OCI-LY1 (cell line): Measurements from ENCODE around the gene DHRSX.

Experiments
- H2AFZ ChIP-seq: fragments of 200-600 bp; sonication (generic), shearing (Covaris generic); 2 replicates; pipeline ENCODE4 v1.6.0; 2014; ENCODE audit warnings: antibody characterized with exemption, mild to moderate bottlenecking, low read length
- H3F3A ChIP-seq: fragments of 200-600 bp; sonication (generic), shearing (Covaris generic); 2 replicates; pipeline ENCODE4 v1.6.0; 2014; ENCODE audit warnings: mild to moderate bottlenecking, antibody characterized with exemption, low read length, moderate library complexity; ENCODE audit not compliant: insufficient read depth
- H3K27ac ChIP-seq: fragments of 200-600 bp; sonication (generic); 2 replicates; pipeline ENCODE4 v1.5.1; 2014; ENCODE audit warnings: low read length, mixed run types, mild to moderate bottlenecking, low read depth; ENCODE audit not compliant: poor library complexity, severe bottlenecking
- H3K27me3 ChIP-seq: fragments of 200-600 bp; sonication (generic); 2 replicates; pipeline ENCODE4 v1.6.0; 2014; ENCODE audit warnings: antibody characterized with exemption, mild to moderate bottlenecking, low read length, moderate library complexity; ENCODE audit not compliant: insufficient read depth
- H3K36me3 ChIP-seq: fragments of 200-600 bp; sonication (generic); 2 replicates; pipeline ENCODE4 v1.6.1; 2014; ENCODE audit warnings: mild to moderate bottlenecking, antibody characterized with exemption, low read length, moderate library complexity, mixed read lengths; ENCODE audit not compliant: insufficient read depth
- H3K4me1 ChIP-seq: fragments of 200-600 bp; sonication (generic); 2 replicates; pipeline ENCODE4 v1.5.1; 2014; ENCODE audit warnings: mild to moderate bottlenecking, low read length, moderate library complexity; ENCODE audit not compliant: insufficient read depth, severe bottlenecking
- H3K4me2 ChIP-seq: fragments of 200-600 bp; sonication (generic), shearing (Covaris generic); 2 replicates; pipeline ENCODE4 v1.6.1; 2014; ENCODE audit warnings: low read length
- H3K4me3 ChIP-seq: fragments of 200-600 bp; sonication (generic); 2 replicates; pipeline ENCODE4 v1.5.1; 2014; ENCODE audit warnings: low read length, low read depth, mild to moderate bottlenecking, mixed read lengths; ENCODE audit not compliant: poor library complexity, severe bottlenecking
- H3K79me2 ChIP-seq: fragments of 200-600 bp; shearing (Covaris generic); 2 replicates; pipeline ENCODE4 v1.6.1; 2016; ENCODE audit warnings: mixed run types, low read length, mixed read lengths; ENCODE audit not compliant: insufficient read depth
- H3K9ac ChIP-seq: fragments of 200-600 bp; sonication (generic), shearing (Covaris generic); 2 replicates; pipeline ENCODE4 v1.6.1; 2014; ENCODE audit warnings: mild to moderate bottlenecking, low read length, mixed read lengths
- H3K9me2 ChIP-seq: fragments of 200-600 bp; sonication (generic), shearing (Covaris generic); 2 replicates; pipeline ENCODE4 v1.6.1; 2014; ENCODE audit warnings: low read depth, mild to moderate bottlenecking, low read length, mixed read lengths
- H3K9me3 ChIP-seq: fragments of 200-600 bp; shearing (Covaris generic); 2 replicates; pipeline ENCODE4 v1.6.1; 2014; ENCODE audit warnings: low read length, mixed read lengths
- H4K20me1 ChIP-seq: fragments of 200-600 bp; sonication (generic), shearing (Covaris generic); 2 replicates; pipeline ENCODE4 v1.6.0; 2016; ENCODE audit warnings: mild to moderate bottlenecking, low read length; ENCODE audit not compliant: insufficient read depth
- CTCF ChIP-seq: fragments of 200-600 bp; sonication (generic), shearing (Covaris generic); IDR thresholded peaks from 2 replicates; pipeline ENCODE4 v1.5.1; 2017; ENCODE audit warnings: mild to moderate bottlenecking, antibody characterized with exemption, low read length, moderate library complexity, mixed read lengths
- EZH2 ChIP-seq: fragments of 200-600 bp; sonication (generic), shearing (Covaris generic); IDR thresholded peaks from 2 replicates; pipeline ENCODE4 v1.8.0; 2017; ENCODE audit warnings: borderline replicate concordance, mixed run types, mild to moderate bottlenecking, antibody characterized with exemption, low read length, moderate library complexity, mixed read lengths

Gene DHRSX

GRCh38 chrX:2261831-2262667 lies 238.7 kb downstream of the DHRSX start:
- Histone ChIP-seq H3K9me2 (no peaks in the 10 kb centered on the region), H3F3A (no peaks in the 10 kb centered on the region), H3K4me3 (no peak overlapping the region), H3K27ac (peak overlapping the region; percentile 87), H3K4me2 (peak overlapping the region; percentile 40; the same call in 1 of the 2 replicates), H3K27me3 (no peaks in the 10 kb centered on the region), H3K36me3 (peaks cover 6% of the 10 kb centered on the region; the same call in 1 of the 2 replicates), H3K9me3 (no peaks in the 10 kb centered on the region), H4K20me1 (no peaks in the 10 kb centered on the region), H3K79me2 (no peaks in the 10 kb centered on the region), H3K4me1 (peaks cover 20% of the 10 kb centered on the region), H2AFZ (no peak overlapping the region), H3K9ac (peak overlapping the region; percentile 56; the same call in 1 of the 2 replicates)
- no peak for TF ChIP-seq CTCF
- no peak for TF ChIP-seq EZH2

- H3K9me3 ChIP-seq = peaks cover 7% of the 10 kb centered on the region; the same call in 1 of the 2 replicates
- H3K4me1 ChIP-seq = no peaks in the 10 kb centered on the region
- no peaks in the 10 kb centered on the region for H3K27me3 ChIP-seq
- H3F3A ChIP-seq = no peaks in the 10 kb centered on the region
- H4K20me1 ChIP-seq = no peaks in the 10 kb centered on the region
- H3K4me3 ChIP-seq = no peak overlapping the region
- H3K9me2 ChIP-seq = no peaks in the 10 kb centered on the region
- no peak overlapping the region for H3K27ac ChIP-seq
- no peak overlapping the region for H2AFZ ChIP-seq
- H3K4me2 ChIP-seq = no peak overlapping the region
- no peak for TF ChIP-seq EZH2
- no peak for TF ChIP-seq CTCF
- no peaks in the 10 kb centered on the region for H3K79me2 ChIP-seq
- H3K9ac ChIP-seq = no peak overlapping the region
- no peaks in the 10 kb centered on the region; the same call in 1 of the 2 replicates for H3K36me3 ChIP-seq
Measured at GRCh38 chrX:2252331-2253065, 248.3 kb downstream of the DHRSX start.

GRCh38 chrX:2251211-2251610 lies 249.6 kb downstream of the DHRSX start:
- no peak overlapping the region for H3K27ac ChIP-seq
- TF ChIP-seq CTCF (no peak), EZH2 (no peak)
- no peaks in the 10 kb centered on the region for H3K79me2 ChIP-seq
- no peaks in the 10 kb centered on the region; the same call in 1 of the 2 replicates for H3K36me3 ChIP-seq
- peaks cover 7% of the 10 kb centered on the region; the same call in 1 of the 2 replicates for H3K9me3 ChIP-seq
- no peak overlapping the region for H2AFZ ChIP-seq
- H4K20me1 ChIP-seq = no peaks in the 10 kb centered on the region
- no peaks in the 10 kb centered on the region for H3K27me3 ChIP-seq
- H3K4me2 ChIP-seq = no peak overlapping the region
- no peaks in the 10 kb centered on the region for H3F3A ChIP-seq
- no peaks in the 10 kb centered on the region for H3K9me2 ChIP-seq
- no peak overlapping the region for H3K9ac ChIP-seq
- no peak overlapping the region for H3K4me3 ChIP-seq
- no peaks in the 10 kb centered on the region for H3K4me1 ChIP-seq
